GM12878 (cell line): ENCODE measurements around the gene TRPC6. TPM values are rescaled to one million over a fixed set of nuclear protein-coding genes. Genes with fewer than 3 reads are reported as not detected.

Experiments
- ATAC-seq: fragments of 200-7000 bp; cut with Tn5 transposase; 3 replicates; pipeline ENCODE4 v1.9.1; 2020; ENCODE audit warnings: mild to moderate bottlenecking, moderate library complexity
- BruUV-seq: library from RNA; stranded (reverse); fragments of 400-500 nt; replicated peaks from 2 replicates; lab custom pipeline; 2021; lab: Mats Ljungman, UMichigan
- CTCF ChIA-PET: fragments of 300-600 bp; sonication (Branson Sonifier 250); formaldehyde crosslinking; extraction: SDS; loops from one replicate; lab custom pipeline; 2021; ENCODE audit warnings: inconsistent platforms; lab: Yijun Ruan, JAX
- POLR2A ChIA-PET: fragments of 350-600 bp; formaldehyde crosslinking; extraction: SDS; loops from one replicate; lab custom pipeline; 2021; ENCODE audit warnings: inconsistent platforms; lab: Charles Lee
- RAD21 ChIA-PET: fragments of 300-600 bp; sonication (Branson Sonifier 250); formaldehyde crosslinking; loops from one replicate; lab custom pipeline; 2023; ENCODE audit warnings: antibody characterized with exemption; ENCODE audit not compliant: unreplicated experiment; lab: Charles Lee
- SMC1A ChIA-PET: fragments of 300-600 bp; sonication (Branson Sonifier 250); formaldehyde crosslinking; loops from one replicate; lab custom pipeline; 2023; ENCODE audit not compliant: unreplicated experiment, uncharacterized antibody; lab: Charles Lee
- DNase-seq: peaks from one replicate; pipeline ENCODE4 v3.0.0-alpha.2; 2011; ENCODE audit warnings: low read depth, low spot score
- FAIRE-seq: peaks from 3 replicates; lab custom pipeline; 2011; peaks lifted over from hg19 to GRCh38; lab: Jason Lieb, UNC
- H2AFZ ChIP-seq: 2 replicates; pipeline ENCODE4 v1.6.0; 2011; ENCODE audit warnings: low read depth, low read length, control low read depth; ENCODE audit not compliant: control insufficient read depth
- H3K27ac ChIP-seq: 2 replicates; pipeline ENCODE4 v1.5.1; 2011; ENCODE audit warnings: control low read depth; ENCODE audit not compliant: control insufficient read depth, insufficient read depth
- H3K27me3 ChIP-seq, 2 experiments: replicated peaks in 1 of 2; 2 replicates each; pipeline versions ENCODE4 v1.6.0 to v1.6.1; 2011; ENCODE audit warnings: low read length in 1 of 2; ENCODE audit not compliant: control insufficient read depth in 2 of 2, insufficient read depth in 2 of 2
- H3K36me3 ChIP-seq, 2 experiments: 2 replicates each; pipeline ENCODE4 v1.5.1; 2011; ENCODE audit warnings: low read length in 1 of 2; ENCODE audit not compliant: control insufficient read depth in 2 of 2, insufficient read depth in 2 of 2
- H3K4me1 ChIP-seq: 2 replicates; pipeline ENCODE4 v1.6.1; 2011; ENCODE audit warnings: mild to moderate bottlenecking, low read length, moderate library complexity, mixed read lengths; ENCODE audit not compliant: control insufficient read depth, insufficient read depth
- H3K4me2 ChIP-seq: 2 replicates; pipeline ENCODE4 v1.6.0; 2011; ENCODE audit warnings: control low read depth; ENCODE audit not compliant: control insufficient read depth, insufficient read depth
- H3K4me3 ChIP-seq: fragments of 200-600 bp; sonication (generic); 2 replicates; pipeline ENCODE4 v1.5.1; 2016
- H3K79me2 ChIP-seq: 2 replicates; pipeline ENCODE4 v1.6.0; 2011; ENCODE audit warnings: low read length; ENCODE audit not compliant: control insufficient read depth, insufficient read depth
- H3K9ac ChIP-seq: 2 replicates; pipeline ENCODE4 v1.8.0; 2011; ENCODE audit warnings: low read length, control low read depth, mixed read lengths; ENCODE audit not compliant: control insufficient read depth, insufficient read depth
- H3K9me3 ChIP-seq: replicated peaks from 3 replicates; pipeline ENCODE4 v1.5.1; 2011; ENCODE audit warnings: mild to moderate bottlenecking, low read length; ENCODE audit not compliant: control insufficient read depth, insufficient read depth
- H4K20me1 ChIP-seq: 2 replicates; pipeline ENCODE4 v1.6.0; 2011; ENCODE audit not compliant: control insufficient read depth, insufficient read depth
- BCLAF1 ChIP-seq: fragments of 450-650 bp; IDR thresholded peaks from 2 replicates; pipeline ENCODE4 v1.6.1; 2017; ENCODE audit warnings: antibody characterized with exemption, mild to moderate bottlenecking, moderate library complexity
- CHD2 ChIP-seq: IDR thresholded peaks from 2 replicates; pipeline ENCODE4 v1.6.1; 2011; ENCODE audit warnings: low read depth, low read length, improper control_type of control experiment, borderline replicate concordance
- IRF5 ChIP-seq: fragments of 450-650 bp; IDR thresholded peaks from 2 replicates; pipeline ENCODE4 v1.6.1; 2017; ENCODE audit warnings: borderline replicate concordance
- KDM1A ChIP-seq: fragments of 200-600 bp; sonication (generic); IDR thresholded peaks from 2 replicates; pipeline ENCODE4 v1.6.1; 2016; ENCODE audit warnings: borderline replicate concordance
- MAX ChIP-seq: IDR thresholded peaks from 2 replicates; pipeline ENCODE4 v1.6.1; 2012; ENCODE audit warnings: low read depth, low read length, improper control_type of control experiment
- NFYB ChIP-seq: IDR thresholded peaks from 2 replicates; pipeline ENCODE4 v1.6.1; 2011; ENCODE audit warnings: low read depth, mild to moderate bottlenecking, low read length, improper control_type of control experiment, moderate library complexity; ENCODE audit not compliant: insufficient read depth
- SMARCA5 ChIP-seq: fragments of 450-650 bp; IDR thresholded peaks from 2 replicates; pipeline ENCODE4 v1.6.1; 2017; ENCODE audit warnings: mild to moderate bottlenecking
- USF2 ChIP-seq: IDR thresholded peaks from 2 replicates; pipeline ENCODE4 v1.6.1; 2011; ENCODE audit warnings: low read depth, low read length, improper control_type of control experiment, borderline replicate concordance
- ZNF217 ChIP-seq: fragments of 450-650 bp; IDR thresholded peaks from 2 replicates; pipeline ENCODE4 v1.6.1; 2017; ENCODE audit warnings: antibody characterized with exemption, mild to moderate bottlenecking
- WGBS: methylation state at CpG from one replicate; pipeline ENCODE4 v1.1.6; 2016; ENCODE audit warnings: low lambda C conversion rate; ENCODE audit not compliant: insufficient replicate concordance, insufficient coverage; ENCODE audit errors: missing lambda C conversion rate; 5-methylcytosine and 5-hydroxymethylcytosine counted together
- in situ Hi-C: fragments of 300-500 bp; cut with MboI; formaldehyde crosslinking; loops from 9 replicates; pipeline ENCODE4 v1.14.3; 2018; ENCODE audit warnings: mixed read lengths
- intact Hi-C: fragments of 100-400 bp; cut with micrococcal nuclease; formaldehyde crosslinking; loops from one replicate; pipeline ENCODE4 v1.14.2; 2022; ENCODE audit not compliant: unreplicated experiment
- polyA plus RNA-seq, 11 experiments: library from polyadenylated mRNA; depleted of rRNA in 4 of 11; unstranded in 6 of 11; stranded (reverse) in 5 of 11; fragments of >200 nt; fragmentation: Nextera tagmentation in 4 of 11; fragmentation: Illumina TruSeq in 1 of 11; extraction: Ambion mirVana in 4 of 11; extraction: Trizol in 1 of 11; gene quantifications; 1 replicate in 1 of 11; 2 replicates in 10 of 11; pipeline versions ENCODE4 v1.2.1 to v1.2.3, GENCODE V29; 2011 to 2016; ENCODE audit warnings: inconsistent platforms in 2 of 11, missing spikeins in 2 of 11, low read depth in 1 of 11
- total RNA-seq, 4 experiments: library from RNA; depleted of rRNA in 3 of 4; stranded (reverse); fragments of >200 nt in 3 of 4; fragmentation: Illumina TruSeq in 1 of 4; extraction: Trizol in 1 of 4; gene quantifications; 2 replicates each; pipeline versions ENCODE4 v1.2.1 to v1.2.3, GENCODE V29; 2013 to 2021

Gene TRPC6
- total and polyA plus RNA-seq, 10 of the 15 experiments (the other 5 are each of a cell fraction or from before 2014, with no cell fraction given) = not detected

GRCh38 chr11:101511065-101511464 lies 72.7 kb downstream of the TRPC6 start:
- no TSS peak for BruUV-seq
- intact Hi-C loops = no loop called here
- FAIRE-seq (no peak), DNase-seq (no peak), ATAC-seq (no peak)
- in situ Hi-C loops = no loop called here
- H3K4me3 ChIP-seq = no peak overlapping the region
- POLR2A ChIA-PET = no interaction called here
- RAD21 ChIA-PET = no interaction called here
- no peak overlapping the region for H3K4me2 ChIP-seq
- H3K27me3 ChIP-seq = no peaks in the 10 kb centered on the region
- no peaks in the 10 kb centered on the region for H3K36me3 ChIP-seq
- CTCF ChIA-PET = no interaction called here
- no peak overlapping the region for H2AFZ ChIP-seq
- no peak overlapping the region for H3K9ac ChIP-seq
- SMC1A ChIA-PET = no interaction called here
- WGBS = 4% methylated on average over 1 of the region's 1 CpG
- no peak for TF ChIP-seq BCLAF1
- no peak for TF ChIP-seq ZNF217
- TF ChIP-seq NFYB = no peak
- TF ChIP-seq IRF5 = no peak
- TF ChIP-seq KDM1A = no peak
- no peak for TF ChIP-seq CHD2
- no peak for TF ChIP-seq USF2
- TF ChIP-seq SMARCA5 = no peak
- TF ChIP-seq MAX = no peak
- no peak overlapping the region for H3K27ac ChIP-seq
- no peaks in the 10 kb centered on the region for H3K9me3 ChIP-seq
- no peaks in the 10 kb centered on the region for H4K20me1 ChIP-seq
- no peaks in the 10 kb centered on the region for H3K4me1 ChIP-seq
- H3K79me2 ChIP-seq = no peaks in the 10 kb centered on the region
